ENCODE results near the gene ID2.

The ID2 gene

GRCh38 chr2:8680822-8681760 lies 765 bp upstream of the ID2 start (continued):
- TF ChIP-seq, protein P1, sequence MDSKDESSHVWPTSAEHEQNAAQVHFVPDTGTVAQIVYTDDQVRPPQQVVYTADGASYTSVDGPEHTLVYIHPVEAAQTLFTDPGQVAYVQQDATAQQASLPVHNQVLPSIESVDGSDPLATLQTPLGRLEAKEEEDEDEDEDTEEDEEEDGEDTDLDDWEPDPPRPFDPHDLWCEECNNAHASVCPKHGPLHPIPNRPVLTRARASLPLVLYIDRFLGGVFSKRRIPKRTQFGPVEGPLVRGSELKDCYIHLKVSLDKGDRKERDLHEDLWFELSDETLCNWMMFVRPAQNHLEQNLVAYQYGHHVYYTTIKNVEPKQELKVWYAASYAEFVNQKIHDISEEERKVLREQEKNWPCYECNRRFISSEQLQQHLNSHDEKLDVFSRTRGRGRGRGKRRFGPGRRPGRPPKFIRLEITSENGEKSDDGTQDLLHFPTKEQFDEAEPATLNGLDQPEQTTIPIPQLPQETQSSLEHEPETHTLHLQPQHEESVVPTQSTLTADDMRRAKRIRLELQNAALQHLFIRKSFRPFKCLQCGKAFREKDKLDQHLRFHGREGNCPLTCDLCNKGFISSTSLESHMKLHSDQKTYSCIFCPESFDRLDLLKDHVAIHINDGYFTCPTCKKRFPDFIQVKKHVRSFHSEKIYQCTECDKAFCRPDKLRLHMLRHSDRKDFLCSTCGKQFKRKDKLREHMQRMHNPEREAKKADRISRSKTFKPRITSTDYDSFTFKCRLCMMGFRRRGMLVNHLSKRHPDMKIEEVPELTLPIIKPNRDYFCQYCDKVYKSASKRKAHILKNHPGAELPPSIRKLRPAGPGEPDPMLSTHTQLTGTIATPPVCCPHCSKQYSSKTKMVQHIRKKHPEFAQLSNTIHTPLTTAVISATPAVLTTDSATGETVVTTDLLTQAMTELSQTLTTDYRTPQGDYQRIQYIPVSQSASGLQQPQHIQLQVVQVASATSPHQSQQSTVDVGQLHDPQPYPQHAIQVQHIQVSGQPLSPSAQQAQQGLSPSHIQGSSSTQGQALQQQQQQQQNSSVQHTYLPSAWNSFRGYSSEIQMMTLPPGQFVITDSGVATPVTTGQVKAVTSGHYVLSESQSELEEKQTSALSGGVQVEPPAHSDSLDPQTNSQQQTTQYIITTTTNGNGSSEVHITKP (tag by site-specific recombination; IDR thresholded peaks at IDR 0.05) = peak; percentile 97
- TF ChIP-seq ZNF341 (tag by site-specific recombination; IDR thresholded peaks at IDR 0.05; ENCODE audit: low read depth) (peak; percentile 38), SP2 (tag by site-specific recombination; IDR thresholded peaks at IDR 0.05) (0 out of 2 replicates have a peak, but pooled peaks have one; percentile 21), ZNF600 (tag by site-specific recombination; IDR thresholded peaks at IDR 0.05) (peak; percentile 40; the same call in 1 of the 2 replicates), ZNF248 (tag by site-specific recombination; IDR thresholded peaks at IDR 0.05) (no peak), ZNF324 (tag by site-specific recombination; IDR thresholded peaks at IDR 0.05) (peak; percentile 54; the same call in 1 of the 2 replicates), ZNF776 (tag by site-specific recombination; IDR thresholded peaks at IDR 0.05; ENCODE audit: borderline replicate concordance) (no peak), MZF1 (tag by site-specific recombination; IDR thresholded peaks at IDR 0.05; ENCODE audit: borderline replicate concordance) (no peak), ZNF664 (tag by site-specific recombination; IDR thresholded peaks at IDR 0.05) (no peak), ZFHX2 (tag by site-specific recombination; conservative IDR thresholded peaks at IDR 0.05) (peak; percentile 90), WT1 (tag by site-specific recombination; IDR thresholded peaks at IDR 0.05) (0 out of 2 replicates have a peak, but pooled peaks have one; percentile 28), ZIC2 (tag by site-specific recombination; IDR thresholded peaks at IDR 0.05) (peak; percentile 70), TCF7L2 (IDR thresholded peaks at IDR 0.05; ENCODE audit: borderline replicate concordance, low read depth, low read length) (peak; percentile 67), PRDM4 (tag by site-specific recombination; IDR thresholded peaks at IDR 0.05) (peak; percentile 55), ZXDB (tag by site-specific recombination; IDR thresholded peaks at IDR 0.05) (peak; percentile 33; the same call in 1 of the 2 replicates), GLIS1 (tag by site-specific recombination; IDR thresholded peaks at IDR 0.05) (peak; percentile 96), KLF9 (tag by site-specific recombination; IDR thresholded peaks at IDR 0.05; ENCODE audit: low read depth) (no peak), ZNF549 (tag by site-specific recombination; IDR thresholded peaks at IDR 0.05) (no peak), ZBTB11 (tag by site-specific recombination; conservative IDR thresholded peaks at IDR 0.05; ENCODE audit: low read depth) (no peak), ZNF175 (tag by site-specific recombination; IDR thresholded peaks at IDR 0.05) (no peak), ZNF335 (tag by site-specific recombination; conservative IDR thresholded peaks at IDR 0.05) (peak; percentile 62), ZEB2 (tag by site-specific recombination; IDR thresholded peaks at IDR 0.05) (peak; percentile 60; the same call in 1 of the 2 replicates), KLF10 (tag by site-specific recombination; IDR thresholded peaks at IDR 0.05) (peak; percentile 24; the same call in 1 of the 2 replicates), GLIS2 (tag by site-specific recombination; IDR thresholded peaks at IDR 0.05) (peak; percentile 66)
- TF ChIP-seq, protein P2, sequence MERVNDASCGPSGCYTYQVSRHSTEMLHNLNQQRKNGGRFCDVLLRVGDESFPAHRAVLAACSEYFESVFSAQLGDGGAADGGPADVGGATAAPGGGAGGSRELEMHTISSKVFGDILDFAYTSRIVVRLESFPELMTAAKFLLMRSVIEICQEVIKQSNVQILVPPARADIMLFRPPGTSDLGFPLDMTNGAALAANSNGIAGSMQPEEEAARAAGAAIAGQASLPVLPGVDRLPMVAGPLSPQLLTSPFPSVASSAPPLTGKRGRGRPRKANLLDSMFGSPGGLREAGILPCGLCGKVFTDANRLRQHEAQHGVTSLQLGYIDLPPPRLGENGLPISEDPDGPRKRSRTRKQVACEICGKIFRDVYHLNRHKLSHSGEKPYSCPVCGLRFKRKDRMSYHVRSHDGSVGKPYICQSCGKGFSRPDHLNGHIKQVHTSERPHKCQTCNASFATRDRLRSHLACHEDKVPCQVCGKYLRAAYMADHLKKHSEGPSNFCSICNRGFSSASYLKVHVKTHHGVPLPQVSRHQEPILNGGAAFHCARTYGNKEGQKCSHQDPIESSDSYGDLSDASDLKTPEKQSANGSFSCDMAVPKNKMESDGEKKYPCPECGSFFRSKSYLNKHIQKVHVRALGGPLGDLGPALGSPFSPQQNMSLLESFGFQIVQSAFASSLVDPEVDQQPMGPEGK (tag by site-specific recombination; IDR thresholded peaks at IDR 0.05) = peak; percentile 66
- TF ChIP-seq, protein P3, sequence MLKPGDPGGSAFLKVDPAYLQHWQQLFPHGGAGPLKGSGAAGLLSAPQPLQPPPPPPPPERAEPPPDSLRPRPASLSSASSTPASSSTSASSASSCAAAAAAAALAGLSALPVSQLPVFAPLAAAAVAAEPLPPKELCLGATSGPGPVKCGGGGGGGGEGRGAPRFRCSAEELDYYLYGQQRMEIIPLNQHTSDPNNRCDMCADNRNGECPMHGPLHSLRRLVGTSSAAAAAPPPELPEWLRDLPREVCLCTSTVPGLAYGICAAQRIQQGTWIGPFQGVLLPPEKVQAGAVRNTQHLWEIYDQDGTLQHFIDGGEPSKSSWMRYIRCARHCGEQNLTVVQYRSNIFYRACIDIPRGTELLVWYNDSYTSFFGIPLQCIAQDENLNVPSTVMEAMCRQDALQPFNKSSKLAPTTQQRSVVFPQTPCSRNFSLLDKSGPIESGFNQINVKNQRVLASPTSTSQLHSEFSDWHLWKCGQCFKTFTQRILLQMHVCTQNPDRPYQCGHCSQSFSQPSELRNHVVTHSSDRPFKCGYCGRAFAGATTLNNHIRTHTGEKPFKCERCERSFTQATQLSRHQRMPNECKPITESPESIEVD (tag by site-specific recombination; IDR thresholded peaks at IDR 0.05) = peak; percentile 96
